GM19455 (cell line): ENCODE data around the gene CMTM7.
"Not testable (repeated sequence)": the region's sequence is repeated elsewhere in the genome, so short reads cannot be mapped to it uniquely, and the experiment has no call there.

Source experiments
- ATAC-seq: cut with Tn5 transposase; IDR thresholded peaks from one replicate; pipeline ENCODE4 v1.9.1; 2021; ENCODE audit not compliant: unreplicated experiment

Gene CMTM7

GRCh38 chr3:32381922-32382321 lies 9.7 kb upstream of the CMTM7 start:
- no peak for ATAC-seq

GRCh38 chr3:32383136-32383711 lies 8.4 kb upstream of the CMTM7 start:
- ATAC-seq: no peak

- ATAC-seq: no peak
These were observed 6.7 kb upstream of the CMTM7 start for GRCh38 chr3:32384938-32385337.

GRCh38 chr3:32387512-32387911 lies 4.1 kb upstream of the CMTM7 start:
- ATAC-seq: no peak

- ATAC-seq: not testable (repeated sequence)
These were observed 2.1 kb upstream of the CMTM7 start for GRCh38 chr3:32389577-32389976.

- peak; percentile 10 for ATAC-seq
These were observed 1.1 kb downstream of the CMTM7 start for GRCh38 chr3:32392536-32393302.

GRCh38 chr3:32395496-32395895 lies 3.8 kb downstream of the CMTM7 start:
- no peak for ATAC-seq

- no peak for ATAC-seq
These were observed 6.3 kb downstream of the CMTM7 start for GRCh38 chr3:32397941-32398340.

- ATAC-seq: no peak
These were observed 6.9 kb downstream of the CMTM7 start for GRCh38 chr3:32398531-32398930.

GRCh38 chr3:32399030-32399620 lies 7.5 kb downstream of the CMTM7 start:
- no peak for ATAC-seq

- ATAC-seq: peak; percentile 13
These were observed 9.5 kb downstream of the CMTM7 start for GRCh38 chr3:32401126-32401525.

- peak; percentile 65 for ATAC-seq
These were observed 10.0 kb downstream of the CMTM7 start for GRCh38 chr3:32401556-32402081.

- no peak for ATAC-seq
These were observed 12.0 kb downstream of the CMTM7 start for GRCh38 chr3:32403663-32404062.

- ATAC-seq: no peak
These were observed 13.1 kb downstream of the CMTM7 start for GRCh38 chr3:32404714-32405113.

- no peak for ATAC-seq
These were observed 13.5 kb downstream of the CMTM7 start for GRCh38 chr3:32405155-32405554.

- ATAC-seq: no peak
These were observed 14.2 kb downstream of the CMTM7 start for GRCh38 chr3:32405711-32406323.

GRCh38 chr3:32406486-32407408 lies 15.1 kb downstream of the CMTM7 start:
- no peak for ATAC-seq

- no peak for ATAC-seq
These were observed 19.0 kb downstream of the CMTM7 start for GRCh38 chr3:32410367-32411246.

- no peak for ATAC-seq
These were observed 19.8 kb downstream of the CMTM7 start for GRCh38 chr3:32411442-32411841.

GRCh38 chr3:32412887-32413286 lies 21.2 kb downstream of the CMTM7 start:
- ATAC-seq: no peak
